GM23338 (cell line): ENCODE data around the gene IKZF3. TPM values are rescaled to one million over a fixed set of nuclear protein-coding genes. Genes with fewer than 3 reads are reported as not detected.

Experiments used
- ATAC-seq: fragments of 200-7000 bp; cut with Tn5 transposase; 3 replicates; pipeline ENCODE4 v1.9.1; 2020
- DNase-seq: peaks from one replicate; pipeline ENCODE4 v3.0.0-alpha.2; 2015; ENCODE audit warnings: low spot score
- H2AFZ ChIP-seq: fragments of 200-600 bp; sonication (generic); 2 replicates; pipeline ENCODE4 v1.8.0; 2016; ENCODE audit warnings: antibody characterized with exemption, mild to moderate bottlenecking, moderate library complexity
- H3F3A ChIP-seq: fragments of 200-600 bp; sonication (generic); replicated peaks from 2 replicates; pipeline ENCODE4 v1.8.0; 2017; ENCODE audit warnings: antibody characterized with exemption, mixed run types, low read depth
- H3K27ac ChIP-seq: fragments of 200-600 bp; sonication (generic); 2 replicates; pipeline ENCODE4 v1.6.1; 2016; ENCODE audit warnings: low read depth
- H3K27me3 ChIP-seq: fragments of 200-600 bp; sonication (generic); 2 replicates; pipeline ENCODE4 v1.8.0; 2016; ENCODE audit warnings: mild to moderate bottlenecking, mixed run types, moderate library complexity; ENCODE audit not compliant: insufficient read depth
- H3K36me3 ChIP-seq: fragments of 200-600 bp; sonication (generic); 2 replicates; pipeline ENCODE4 v1.8.0; 2016; ENCODE audit warnings: mild to moderate bottlenecking; ENCODE audit not compliant: insufficient read depth
- H3K4me1 ChIP-seq: fragments of 200-600 bp; sonication (generic); 2 replicates; pipeline ENCODE4 v1.8.0; 2016; ENCODE audit warnings: mild to moderate bottlenecking, moderate library complexity; ENCODE audit not compliant: insufficient read depth
- H3K4me2 ChIP-seq: fragments of 200-600 bp; sonication (generic); 2 replicates; pipeline ENCODE4 v1.7.1; 2017; ENCODE audit warnings: mixed run types
- H3K4me3 ChIP-seq: fragments of 200-600 bp; sonication (generic); 2 replicates; pipeline ENCODE4 v1.6.1; 2016; ENCODE audit warnings: mixed run types
- H3K79me2 ChIP-seq: fragments of 200-600 bp; sonication (generic); replicated peaks from 2 replicates; pipeline ENCODE4 v1.8.0; 2017; ENCODE audit warnings: mild to moderate bottlenecking; ENCODE audit not compliant: insufficient read depth
- H3K9me2 ChIP-seq: fragments of 200-600 bp; sonication (generic); 2 replicates; pipeline ENCODE4 v1.8.0; 2017; ENCODE audit not compliant: insufficient read depth
- H4K20me1 ChIP-seq: fragments of 200-600 bp; sonication (generic); replicated peaks from 2 replicates; pipeline ENCODE4 v1.8.0; 2017; ENCODE audit warnings: mild to moderate bottlenecking; ENCODE audit not compliant: insufficient read depth
- H3K27ac Mint-ChIP-seq: 2 replicates; pipeline ENCODE4 v1.8.0; 2020; ENCODE audit warnings: inconsistent platforms, mild to moderate bottlenecking, moderate library complexity, mixed read lengths
- H3K27me3 Mint-ChIP-seq: 3 replicates; pipeline ENCODE4 v1.8.0; 2022; ENCODE audit warnings: low read depth, mild to moderate bottlenecking, moderate library complexity, mixed read lengths, inconsistent platforms; ENCODE audit not compliant: insufficient read depth, poor library complexity
- H3K36me3 Mint-ChIP-seq: 3 replicates; pipeline ENCODE4 v1.8.0; 2021; ENCODE audit warnings: low read depth, mild to moderate bottlenecking, inconsistent platforms, moderate library complexity, mixed read lengths
- H3K4me1 Mint-ChIP-seq: 3 replicates; pipeline ENCODE4 v1.8.0; 2020; ENCODE audit warnings: mild to moderate bottlenecking, inconsistent platforms, mixed read lengths
- H3K4me3 Mint-ChIP-seq: 3 replicates; pipeline ENCODE4 v1.8.0; 2021; ENCODE audit warnings: moderate library complexity, mild to moderate bottlenecking, inconsistent platforms, mixed read lengths
- H3K9me3 Mint-ChIP-seq: 3 replicates; pipeline ENCODE4 v1.8.0; 2020; ENCODE audit warnings: moderate library complexity, mild to moderate bottlenecking, inconsistent platforms, mixed read lengths
- CREB1 ChIP-seq: fragments of 250-450 bp; sonication (Bioruptor Pico); IDR thresholded peaks from 2 replicates; pipeline ENCODE4 v1.5.0; 2020; ENCODE audit warnings: low read depth, mild to moderate bottlenecking, moderate library complexity
- ETS1 ChIP-seq: IDR thresholded peaks from 2 replicates; pipeline ENCODE4 v1.6.1; 2016; ENCODE audit warnings: antibody characterized with exemption
- EZH2 ChIP-seq: fragments of 200-600 bp; sonication (generic); IDR thresholded peaks from one replicate; pipeline ENCODE4 v1.8.0; 2017; ENCODE audit warnings: antibody characterized with exemption, mild to moderate bottlenecking, low read depth; ENCODE audit not compliant: unreplicated experiment
- EZH2phosphoT487 ChIP-seq: fragments of 200-600 bp; sonication (generic); IDR thresholded peaks from one replicate; pipeline ENCODE4 v1.8.1; 2018; ENCODE audit warnings: antibody characterized with exemption; ENCODE audit not compliant: unreplicated experiment
- JUNB ChIP-seq: IDR thresholded peaks from one replicate; pipeline ENCODE4 v1.6.1; 2016; ENCODE audit warnings: antibody characterized with exemption; ENCODE audit not compliant: unreplicated experiment
- NANOG ChIP-seq: IDR thresholded peaks from 2 replicates; pipeline ENCODE4 v1.6.1; 2016; ENCODE audit warnings: antibody characterized with exemption, borderline replicate concordance
- POLR2AphosphoS5 ChIP-seq: IDR thresholded peaks from 2 replicates; pipeline ENCODE4 v1.6.1; 2016; ENCODE audit warnings: antibody characterized with exemption, low read depth
- STAT1 ChIP-seq: IDR thresholded peaks from one replicate; pipeline ENCODE4 v1.6.1; 2016; ENCODE audit warnings: antibody characterized with exemption; ENCODE audit not compliant: unreplicated experiment
- ZNF114 ChIP-seq: fragments of 250-450 bp; sonication (Bioruptor Pico); IDR thresholded peaks from 2 replicates; pipeline ENCODE4 v1.5.0; 2020; ENCODE audit warnings: mild to moderate bottlenecking, moderate library complexity
- ZNF331 ChIP-seq: fragments of 250-450 bp; sonication (Bioruptor Pico); IDR thresholded peaks from 2 replicates; pipeline ENCODE4 v1.5.0; 2020; ENCODE audit warnings: low read depth, mild to moderate bottlenecking, moderate library complexity
- ZNF462 ChIP-seq: fragments of 250-450 bp; sonication (Bioruptor Pico); IDR thresholded peaks from 2 replicates; pipeline ENCODE4 v1.5.0; 2020; ENCODE audit warnings: mild to moderate bottlenecking, moderate library complexity
- polyA plus RNA-seq: library from polyadenylated mRNA; unstranded; fragments of >200 nt; fragmentation: Nextera tagmentation; extraction: Ambion mirVana; gene quantifications from 2 replicates; pipeline ENCODE4 v1.2.1, GENCODE V29; 2016
- total RNA-seq: library from RNA; depleted of rRNA; stranded (reverse); fragments of >200 nt; shearing (Covaris generic); gene quantifications from 2 replicates; pipeline ENCODE4 v1.2.3, GENCODE V29; 2014
- TF ChIP-seq, protein P1 (sequence below): IDR thresholded peaks from one replicate; pipeline ENCODE4 v1.6.1; 2018; ENCODE audit warnings: antibody characterized with exemption; ENCODE audit not compliant: unreplicated experiment

Gene IKZF3
- total and polyA plus RNA-seq, 2 experiments from 2014 or later, result 0.11 to 0.76 TPM

DNA sequence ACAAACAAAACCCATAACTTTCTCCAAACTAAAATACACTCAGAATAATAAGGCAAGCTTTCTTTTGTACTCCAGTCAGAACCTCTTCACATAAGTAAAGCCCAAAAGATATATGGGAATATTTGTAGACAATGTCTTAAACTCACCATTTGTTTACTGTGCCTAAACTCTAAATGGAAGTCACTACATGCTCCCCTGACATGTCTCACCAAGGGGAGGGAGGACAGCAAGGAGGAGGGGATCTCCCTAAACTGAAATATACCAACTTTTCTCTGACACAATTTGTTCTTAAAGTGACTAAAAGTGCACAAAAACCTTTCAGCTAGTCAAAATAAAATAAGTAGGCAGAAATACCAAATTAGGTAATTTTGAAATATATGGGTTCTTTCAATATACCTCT lies 87.9 kb downstream of the IKZF3 start:
- Histone ChIP-seq H3K27me3 (no peaks in the 10 kb centered on the region), H3K36me3 (no peaks in the 10 kb centered on the region), H2AFZ (0 out of 2 replicates have a peak overlapping the region, but pooled peaks have one; percentile 4), H3K9me2 (no peaks in the 10 kb centered on the region), H3K4me1 (no peaks in the 10 kb centered on the region), H3K4me3 (no peak overlapping the region), H3F3A (no peaks in the 10 kb centered on the region), H3K4me2 (no peak overlapping the region), H4K20me1 (no peaks in the 10 kb centered on the region), H3K79me2 (no peaks in the 10 kb centered on the region), H3K27ac (no peak overlapping the region)
- H3K4me3 Mint-ChIP-seq, result no peak overlapping the region
- DNase-seq, result no peak
- H3K9me3 Mint-ChIP-seq, result no peaks in the 10 kb centered on the region
- no peak overlapping the region for H3K27ac Mint-ChIP-seq
- peaks cover 5% of the 10 kb centered on the region for H3K27me3 Mint-ChIP-seq
- no peak for TF ChIP-seq STAT1
- no peak for TF ChIP-seq ETS1
- TF ChIP-seq ZNF114 (CRISPR knock-in tag), result no peak
- no peak for TF ChIP-seq ZNF331
- TF ChIP-seq NANOG, result no peak
- TF ChIP-seq EZH2, result no peak
- ATAC-seq, result no peak
- H3K4me1 Mint-ChIP-seq, result peaks cover 14% of the 10 kb centered on the region
- no peaks in the 10 kb centered on the region for H3K36me3 Mint-ChIP-seq

GRCh38 chr17:39775031-39775430 lies 89.1 kb downstream of the IKZF3 start:
- H3K4me3 ChIP-seq, result no peak overlapping the region
- no peaks in the 10 kb centered on the region for H3F3A ChIP-seq
- H2AFZ ChIP-seq, result no peak overlapping the region
- DNase-seq (no peak), ATAC-seq (no peak)
- no peaks in the 10 kb centered on the region for H4K20me1 ChIP-seq
- H3K4me3 Mint-ChIP-seq, result no peak overlapping the region
- no peak overlapping the region for H3K4me2 ChIP-seq
- H3K27ac ChIP-seq, result no peak overlapping the region
- H3K9me3 Mint-ChIP-seq, result no peaks in the 10 kb centered on the region
- H3K36me3 ChIP-seq, result no peaks in the 10 kb centered on the region
- H3K27me3 ChIP-seq, result no peaks in the 10 kb centered on the region
- no peaks in the 10 kb centered on the region for H3K79me2 ChIP-seq
- H3K4me1 ChIP-seq, result no peaks in the 10 kb centered on the region
- peaks cover 14% of the 10 kb centered on the region for H3K4me1 Mint-ChIP-seq
- no peak overlapping the region for H3K27ac Mint-ChIP-seq
- no peaks in the 10 kb centered on the region for H3K36me3 Mint-ChIP-seq
- no peaks in the 10 kb centered on the region for H3K9me2 ChIP-seq
- H3K27me3 Mint-ChIP-seq, result peaks cover 5% of the 10 kb centered on the region
- TF ChIP-seq STAT1, result no peak
- TF ChIP-seq CREB1, result no peak
- no peak for TF ChIP-seq EZH2phosphoT487
- no peak for TF ChIP-seq EZH2
- TF ChIP-seq POLR2AphosphoS5, result no peak
- no peak for TF ChIP-seq ZNF114 (CRISPR knock-in tag)
- TF ChIP-seq NANOG, result no peak
- TF ChIP-seq, protein P1, sequence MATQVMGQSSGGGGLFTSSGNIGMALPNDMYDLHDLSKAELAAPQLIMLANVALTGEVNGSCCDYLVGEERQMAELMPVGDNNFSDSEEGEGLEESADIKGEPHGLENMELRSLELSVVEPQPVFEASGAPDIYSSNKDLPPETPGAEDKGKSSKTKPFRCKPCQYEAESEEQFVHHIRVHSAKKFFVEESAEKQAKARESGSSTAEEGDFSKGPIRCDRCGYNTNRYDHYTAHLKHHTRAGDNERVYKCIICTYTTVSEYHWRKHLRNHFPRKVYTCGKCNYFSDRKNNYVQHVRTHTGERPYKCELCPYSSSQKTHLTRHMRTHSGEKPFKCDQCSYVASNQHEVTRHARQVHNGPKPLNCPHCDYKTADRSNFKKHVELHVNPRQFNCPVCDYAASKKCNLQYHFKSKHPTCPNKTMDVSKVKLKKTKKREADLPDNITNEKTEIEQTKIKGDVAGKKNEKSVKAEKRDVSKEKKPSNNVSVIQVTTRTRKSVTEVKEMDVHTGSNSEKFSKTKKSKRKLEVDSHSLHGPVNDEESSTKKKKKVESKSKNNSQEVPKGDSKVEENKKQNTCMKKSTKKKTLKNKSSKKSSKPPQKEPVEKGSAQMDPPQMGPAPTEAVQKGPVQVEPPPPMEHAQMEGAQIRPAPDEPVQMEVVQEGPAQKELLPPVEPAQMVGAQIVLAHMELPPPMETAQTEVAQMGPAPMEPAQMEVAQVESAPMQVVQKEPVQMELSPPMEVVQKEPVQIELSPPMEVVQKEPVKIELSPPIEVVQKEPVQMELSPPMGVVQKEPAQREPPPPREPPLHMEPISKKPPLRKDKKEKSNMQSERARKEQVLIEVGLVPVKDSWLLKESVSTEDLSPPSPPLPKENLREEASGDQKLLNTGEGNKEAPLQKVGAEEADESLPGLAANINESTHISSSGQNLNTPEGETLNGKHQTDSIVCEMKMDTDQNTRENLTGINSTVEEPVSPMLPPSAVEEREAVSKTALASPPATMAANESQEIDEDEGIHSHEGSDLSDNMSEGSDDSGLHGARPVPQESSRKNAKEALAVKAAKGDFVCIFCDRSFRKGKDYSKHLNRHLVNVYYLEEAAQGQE, result no peak
- TF ChIP-seq JUNB, result no peak
- TF ChIP-seq ZNF462 (CRISPR knock-in tag), result no peak
